Activated CD4-positive, alpha-beta T cell treated with anti-CD3 and anti-CD28 coated beads for 24 hours (primary cell): ENCODE results near the gene BRWD1.

Experiments
- DNase-seq, 2 donors: peaks; one replicate each; pipeline ENCODE4 v3.0.0-alpha.2; 2020; ENCODE audit warnings: low read depth in 2 of 2

Gene BRWD1

GRCh38 chr21:39313571-39314142 is at the start of gene BRWD1:
TSS of gene BRWD1 (minus strand) at chr21:39313632. CDS start at chr21:39313491, 141 bp downstream.
- peak; percentile 61 to 63 for DNase-seq

DNA sequence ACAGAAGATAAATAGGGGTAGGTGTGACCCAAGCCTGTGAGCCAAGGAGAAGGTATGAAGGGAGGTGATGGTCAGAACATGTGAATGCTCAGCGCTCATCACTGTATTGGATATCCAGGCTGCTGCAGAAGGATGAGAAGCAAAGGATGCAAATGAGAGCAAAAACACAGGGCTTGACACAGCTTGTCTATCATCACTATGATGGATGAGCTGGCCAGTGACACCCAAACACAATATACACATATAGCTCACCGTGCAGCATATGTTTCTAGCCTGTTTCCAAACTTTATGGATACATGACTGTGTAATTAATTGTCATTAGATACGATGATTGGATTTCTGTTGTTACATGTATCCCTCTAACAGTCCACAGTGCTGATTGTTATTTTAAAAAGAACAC is 49.3 kb upstream of the BRWD1 start:
- DNase-seq = no peak

GRCh38 chr21:39359382-39359781 is 46.0 kb upstream of the BRWD1 start:
- no peak for DNase-seq

- no peak for DNase-seq
Measured at GRCh38 chr21:39353295-39353694, 39.9 kb upstream of the BRWD1 start.

DNA sequence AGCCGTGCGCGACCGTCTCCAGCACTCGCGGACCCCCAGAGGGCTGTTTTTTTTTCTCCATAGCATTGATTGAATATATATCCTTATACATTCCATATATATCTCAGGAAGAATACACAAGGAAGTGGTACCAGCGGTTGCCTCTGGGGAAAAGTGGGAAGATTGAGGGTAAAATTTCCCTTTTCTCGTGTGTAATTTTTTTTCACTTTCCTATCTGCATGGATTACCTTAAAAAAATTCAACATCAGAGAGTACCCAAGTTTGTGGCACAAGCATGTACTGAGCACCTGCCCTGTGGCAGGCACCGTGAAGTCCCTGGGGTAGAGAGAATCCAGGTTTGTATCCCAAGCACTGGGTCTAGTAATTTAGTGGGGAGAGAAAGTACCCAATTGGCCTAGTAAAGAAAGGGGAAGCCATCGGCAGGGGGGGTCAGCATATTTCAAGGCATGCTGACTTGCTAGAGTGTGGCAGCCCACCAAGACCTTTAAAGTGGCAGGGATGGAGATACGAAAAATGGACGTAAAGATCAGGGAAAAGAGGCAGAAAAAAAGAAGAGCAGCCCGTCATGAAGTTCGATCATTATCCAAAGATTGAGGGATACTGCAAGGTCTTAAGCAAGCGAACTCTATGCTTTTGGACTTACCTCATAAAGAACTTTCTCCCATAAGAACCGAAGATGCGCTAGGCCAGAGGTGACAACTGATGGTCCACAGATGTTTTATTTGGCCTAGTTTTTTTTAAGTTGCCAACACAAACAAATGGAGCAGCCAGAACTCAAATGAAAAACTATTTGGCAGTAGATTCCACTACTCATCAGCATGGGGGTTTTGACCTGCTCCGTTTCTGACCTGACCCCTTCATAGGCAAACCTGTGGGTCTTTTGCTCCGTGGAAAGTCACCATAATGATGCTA is 36.9 kb upstream of the BRWD1 start:
- no peak for DNase-seq

DNA sequence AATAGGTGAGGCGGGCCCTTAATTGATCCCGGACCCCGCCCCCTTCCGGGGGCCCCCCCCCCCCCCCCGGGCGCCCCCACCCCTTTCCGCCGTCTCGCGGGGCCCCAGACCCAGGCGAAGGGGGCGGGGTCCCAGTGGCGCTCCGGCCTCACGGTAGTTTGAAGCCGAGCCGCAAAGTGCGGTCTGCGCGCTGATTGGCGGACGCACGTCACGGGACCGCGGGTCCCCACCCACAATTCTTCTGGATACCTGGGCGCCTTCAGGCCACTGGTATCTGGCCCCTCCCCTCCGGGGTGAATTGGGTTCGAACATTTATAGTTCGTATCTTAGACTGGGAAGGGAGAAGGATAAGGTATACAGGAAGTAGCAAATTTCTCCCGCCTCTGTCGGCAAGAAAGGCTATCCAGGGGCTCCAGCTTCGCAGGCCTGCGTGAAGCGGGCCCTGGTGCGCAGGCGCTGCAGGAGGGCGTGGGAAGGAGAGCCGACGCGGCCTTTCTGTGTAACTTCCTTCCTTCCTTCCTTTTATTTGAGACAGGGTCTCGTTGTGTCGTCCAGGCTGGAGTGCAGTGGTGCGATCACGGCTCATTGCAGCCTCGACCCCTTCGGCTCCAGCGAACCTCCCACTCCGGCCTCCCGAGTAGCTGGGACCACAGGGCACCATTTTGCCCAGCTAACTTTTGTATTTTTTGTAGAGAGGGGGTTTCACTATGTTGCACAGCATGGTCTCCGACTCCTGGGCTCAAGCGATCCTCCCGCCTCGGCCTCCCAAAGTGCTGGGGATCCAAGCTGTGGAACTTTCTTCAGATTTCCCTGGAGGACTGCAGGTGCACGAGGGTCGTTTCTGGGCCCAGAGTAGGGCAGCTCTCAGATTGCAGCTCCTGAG is 36.0 kb upstream of the BRWD1 start:
- peak; percentile 95 to 98 for DNase-seq

DNA sequence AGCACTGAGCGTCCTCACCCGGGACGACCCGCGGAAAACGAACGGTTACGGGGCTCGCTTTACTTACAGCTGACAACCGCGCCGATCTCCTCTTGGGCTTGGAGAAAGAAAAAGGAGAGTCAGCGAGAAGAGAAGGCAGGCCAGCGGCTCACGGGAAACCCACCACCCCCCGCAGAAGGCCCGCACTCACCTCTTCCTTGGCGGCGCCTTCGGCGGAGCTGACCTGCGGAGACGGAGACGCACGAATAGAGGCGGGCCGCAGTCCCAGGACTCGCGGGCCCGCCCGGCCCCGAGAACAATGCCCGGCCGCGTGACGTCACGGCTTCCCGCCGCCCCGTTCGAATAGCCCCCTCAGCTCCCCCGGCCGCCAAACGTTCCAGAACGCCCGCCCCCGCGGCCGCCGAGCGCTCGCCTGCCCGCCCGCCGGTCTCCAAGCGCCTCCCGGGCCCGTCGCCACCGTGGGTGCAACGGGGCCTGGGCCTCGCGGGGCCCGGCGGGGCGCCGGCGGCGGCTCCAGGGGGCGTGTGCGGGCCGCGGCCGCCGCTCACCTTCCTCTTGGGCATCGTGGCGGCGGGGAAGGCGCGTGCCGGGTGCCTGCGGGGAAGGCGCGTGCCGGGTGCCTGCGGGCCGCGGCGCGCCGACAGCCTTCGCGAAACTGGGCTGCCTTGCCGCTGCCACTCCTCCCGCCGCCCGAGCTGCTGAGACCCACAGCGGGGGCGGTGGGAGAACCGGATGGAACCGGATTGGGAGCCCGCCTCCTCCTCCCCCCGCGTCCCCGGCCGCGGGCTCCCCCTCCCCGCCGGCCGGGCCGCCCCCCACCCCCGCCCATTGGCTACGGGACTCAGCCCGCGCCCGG is 35.2 kb upstream of the BRWD1 start, which contains the start of gene HMGN1:
Gene HMGN1 (minus strand): TSS at position 734 of the 856 bp plus-strand sequence. CDS start 171 bp downstream, at position 563.
- DNase-seq = peak; percentile 83 to 85

DNA sequence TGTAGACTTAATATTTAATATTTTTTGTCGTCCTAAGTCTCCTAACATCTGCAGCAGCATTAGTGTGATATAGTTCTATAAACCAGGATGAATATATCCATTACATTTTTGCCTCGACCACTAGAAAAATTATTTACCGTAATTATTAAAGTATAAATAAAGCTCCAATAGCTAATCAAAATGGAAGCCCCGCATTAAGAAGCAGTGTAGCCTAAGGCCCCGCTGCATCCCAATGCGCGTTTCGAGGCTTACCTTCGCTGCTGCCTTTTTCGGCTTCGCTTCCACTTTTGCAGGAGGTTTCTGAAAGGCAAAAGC is 34.6 kb upstream of the BRWD1 start:
- no peak for DNase-seq

GRCh38 chr21:39347537-39347936 is 34.1 kb upstream of the BRWD1 start:
- DNase-seq = no peak

GRCh38 chr21:39346671-39347331 is 33.4 kb upstream of the BRWD1 start:
- no peak for DNase-seq

DNA sequence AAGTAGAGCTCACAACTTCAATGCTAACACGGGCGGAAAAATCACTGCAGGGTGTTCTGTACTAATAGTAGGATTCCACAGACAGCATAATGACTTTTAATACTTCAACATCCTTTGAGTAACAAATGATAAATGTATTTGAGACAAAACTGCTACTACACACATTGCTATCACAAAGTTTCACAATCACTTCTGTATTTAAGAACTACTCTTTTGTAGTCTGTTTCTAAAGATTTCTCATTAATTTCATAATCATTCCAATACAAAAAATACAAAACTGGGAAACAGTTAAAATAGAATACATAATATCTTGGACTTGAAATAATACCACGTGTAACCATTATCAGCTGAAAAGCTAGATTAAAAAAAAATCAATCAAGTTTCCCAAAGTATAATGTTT is 32.8 kb upstream of the BRWD1 start:
- DNase-seq = no peak

DNA sequence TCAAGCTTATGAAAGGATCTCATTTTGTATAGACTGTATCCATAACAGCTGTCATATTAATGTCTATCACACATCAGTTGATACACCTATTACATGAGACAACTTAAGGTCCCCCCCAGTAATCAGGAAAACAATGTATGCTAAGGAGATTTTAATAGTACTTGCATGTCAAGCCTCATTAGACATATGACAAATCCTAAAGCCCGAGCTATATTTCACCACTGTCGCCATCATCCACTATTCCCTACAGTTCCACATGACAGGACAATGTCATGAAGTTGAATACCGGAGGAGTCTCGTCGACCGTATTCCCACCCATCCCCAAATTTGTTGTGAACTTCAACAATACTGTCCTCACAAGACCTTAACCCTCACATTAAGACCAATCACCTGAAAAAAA is 32.0 kb upstream of the BRWD1 start:
- DNase-seq = no peak

GRCh38 chr21:39344848-39345247 is 31.4 kb upstream of the BRWD1 start:
- DNase-seq = no peak

- DNase-seq = no peak
Measured at GRCh38 chr21:39341249-39341923, 28.0 kb upstream of the BRWD1 start.

DNA sequence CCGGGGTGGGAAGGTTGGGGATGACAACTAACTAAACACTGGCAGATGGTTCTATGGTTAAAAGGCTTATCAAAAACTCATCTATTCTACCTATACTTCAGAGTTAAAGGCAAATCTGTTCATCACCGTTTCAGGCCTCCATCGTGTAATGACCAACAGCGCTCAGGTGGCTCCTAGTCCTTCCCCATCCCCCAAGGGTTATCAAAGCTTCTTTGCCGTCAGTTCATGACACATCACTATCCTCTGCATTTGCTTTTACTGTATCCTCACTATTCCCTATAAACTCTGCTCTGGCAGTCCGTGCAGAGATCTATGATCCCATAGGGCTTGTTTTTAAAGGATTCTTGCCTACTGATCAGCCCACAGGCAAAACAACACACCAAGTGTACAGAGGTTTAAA is 27.3 kb upstream of the BRWD1 start:
- no peak for DNase-seq

GRCh38 chr21:39339231-39339630 is 25.8 kb upstream of the BRWD1 start:
- no peak for DNase-seq

GRCh38 chr21:39336457-39337008 is 23.1 kb upstream of the BRWD1 start:
- DNase-seq = no peak

DNA sequence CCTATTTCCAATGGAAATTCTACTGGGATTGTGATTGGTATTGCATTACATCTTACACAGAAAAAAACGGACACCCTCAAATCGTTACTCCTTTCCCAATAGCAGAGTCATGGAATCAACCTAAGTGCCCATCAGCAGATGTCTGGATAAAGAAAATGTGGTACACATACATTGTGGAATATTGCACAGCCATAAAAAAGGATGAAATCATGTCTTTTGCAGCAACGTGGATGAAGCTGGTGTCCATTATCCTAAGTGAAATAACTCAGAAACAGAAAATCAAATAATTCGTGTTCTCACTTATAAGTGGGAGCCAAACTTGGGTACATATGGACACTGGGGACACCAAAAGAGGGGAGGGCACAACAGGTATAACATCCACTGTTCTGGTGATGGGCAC is 21.2 kb upstream of the BRWD1 start:
- no peak for DNase-seq

- no peak for DNase-seq
Measured at GRCh38 chr21:39332175-39332574, 18.7 kb upstream of the BRWD1 start.

GRCh38 chr21:39330001-39330400 is 16.6 kb upstream of the BRWD1 start:
- no peak for DNase-seq
